T-cell (primary cell): ENCODE results near the gene CELA1. TPM values are rescaled to one million over a fixed set of nuclear protein-coding genes. Genes with fewer than 3 reads are reported as not detected.
A peak's percentile ranks its signal among the peaks of the same experiment; 100 is the strongest.
"Not testable (repeated sequence)": the region's sequence is repeated elsewhere in the genome, so short reads cannot be mapped to it uniquely, and the experiment has no call there.

Experiments used
- ATAC-seq, 4 experiments: fragments of 200-7000 bp in 3 of 4; fragments of 150-1000 bp in 1 of 4; cut with Tn5 transposase; replicated peaks in 1 of 4; 1 replicate in 3 of 4; 2 replicates in 1 of 4; pipeline ENCODE4 v1.10.0; 2021; ENCODE audit warnings: moderate library complexity in 3 of 4, mild to moderate bottlenecking in 2 of 4, moderate number of reproducible peaks in 1 of 4
- CTCF ChIA-PET, 2 donors: fragments of 300-600 bp; sonication (Branson Sonifier 250); formaldehyde crosslinking; loops; one replicate each; lab custom pipeline; 2022; ENCODE audit warnings: antibody characterized with exemption in 2 of 2; lab: Charles Lee
- POLR2A ChIA-PET, 2 donors: fragments of 300-600 bp; sonication (Branson Sonifier 250); formaldehyde crosslinking; loops; one replicate each; lab custom pipeline; 2022; ENCODE audit warnings: antibody characterized with exemption in 2 of 2; lab: Charles Lee
- DNase-seq, 35 experiments: peaks; one replicate each; pipeline versions ENCODE4 v3.0.0 to v3.0.0-alpha.2; 2013 to 2023
- H3K27ac ChIP-seq: one replicate; pipeline ENCODE4 v1.5.1; 2013; ENCODE audit warnings: low read length
- H3K27me3 ChIP-seq, 2 experiments: replicated peaks in 1 of 2; 1 replicate in 1 of 2; 2 replicates in 1 of 2; pipeline versions ENCODE4 v1.6.1 to v1.7.0; 2013; ENCODE audit warnings: low read length in 1 of 2, mixed read lengths in 1 of 2; ENCODE audit not compliant: control insufficient read depth in 2 of 2, insufficient read depth in 2 of 2; ENCODE audit errors: extremely low read depth in 1 of 2
- H3K36me3 ChIP-seq, 2 donors: 1 replicate in 1 of 2; 2 replicates in 1 of 2; pipeline versions ENCODE4 v1.6.1 to v1.7.0; 2013; ENCODE audit warnings: low read length in 1 of 2; ENCODE audit not compliant: control insufficient read depth in 2 of 2, insufficient read depth in 1 of 2; ENCODE audit errors: extremely low read depth in 1 of 2
- H3K4me1 ChIP-seq, 2 experiments: 1 replicate in 1 of 2; 2 replicates in 1 of 2; pipeline versions ENCODE4 v1.6.1 to v1.7.0; 2013; ENCODE audit warnings: low read length in 2 of 2, mixed read lengths in 1 of 2; ENCODE audit not compliant: insufficient read depth in 2 of 2, control insufficient read depth in 1 of 2; ENCODE audit errors: extremely low read depth in 1 of 2
- H3K4me3 ChIP-seq, 2 donors: 1 replicate in 1 of 2; 2 replicates in 1 of 2; pipeline versions ENCODE4 v1.5.1 to v1.7.0; 2013; ENCODE audit warnings: mild to moderate bottlenecking in 2 of 2, low read length in 1 of 2, moderate library complexity in 1 of 2; ENCODE audit not compliant: control insufficient read depth in 1 of 2; ENCODE audit errors: extremely low read depth in 1 of 2
- H3K9me3 ChIP-seq: 2 replicates; pipeline ENCODE4 v1.7.0; 2013
- H3K27ac Mint-ChIP-seq, 2 donors: one replicate each; pipeline ENCODE4 v1.8.0; 2020 to 2021; ENCODE audit warnings: mild to moderate bottlenecking in 2 of 2, mixed read lengths in 2 of 2
- H3K27me3 Mint-ChIP-seq, 2 donors: one replicate each; pipeline ENCODE4 v1.8.0; 2021 to 2022; ENCODE audit warnings: mixed read lengths in 2 of 2
- H3K36me3 Mint-ChIP-seq: one replicate; pipeline ENCODE4 v1.8.0; 2021; ENCODE audit warnings: mixed read lengths
- H3K4me1 Mint-ChIP-seq, 3 donors: one replicate each; pipeline ENCODE4 v1.8.0; 2020 to 2022; ENCODE audit warnings: mixed read lengths in 3 of 3, mild to moderate bottlenecking in 1 of 3
- H3K4me3 Mint-ChIP-seq, 3 donors: one replicate each; pipeline ENCODE4 v1.8.0; 2020 to 2022; ENCODE audit warnings: mild to moderate bottlenecking in 3 of 3, mixed read lengths in 3 of 3, moderate library complexity in 3 of 3
- H3K9me3 Mint-ChIP-seq, 3 donors: one replicate each; pipeline ENCODE4 v1.8.0; 2020 to 2022; ENCODE audit warnings: mixed read lengths in 3 of 3
- WGBS: methylation state at CpG from one replicate; pipeline ENCODE4 v1.1.5; 2013; ENCODE audit warnings: missing lambda C conversion rate; ENCODE audit not compliant: insufficient coverage; 5-methylcytosine and 5-hydroxymethylcytosine counted together
- total RNA-seq, 35 experiments: library from RNA in 6 of 35; stranded (reverse) in 6 of 35; fragments of 120-200 nt in 1 of 35; gene quantifications; one replicate each; pipeline versions ENCODE4 v1.2.1 to v1.2.4 and lab custom pipeline; 2013 to 2026

The CELA1 gene
- total RNA-seq, 5 donors from 2014 or later (not counting 1 experiment from before 2014, with no cell fraction given), result 0.47 to 3.5 (median 0.88) TPM

DNA sequence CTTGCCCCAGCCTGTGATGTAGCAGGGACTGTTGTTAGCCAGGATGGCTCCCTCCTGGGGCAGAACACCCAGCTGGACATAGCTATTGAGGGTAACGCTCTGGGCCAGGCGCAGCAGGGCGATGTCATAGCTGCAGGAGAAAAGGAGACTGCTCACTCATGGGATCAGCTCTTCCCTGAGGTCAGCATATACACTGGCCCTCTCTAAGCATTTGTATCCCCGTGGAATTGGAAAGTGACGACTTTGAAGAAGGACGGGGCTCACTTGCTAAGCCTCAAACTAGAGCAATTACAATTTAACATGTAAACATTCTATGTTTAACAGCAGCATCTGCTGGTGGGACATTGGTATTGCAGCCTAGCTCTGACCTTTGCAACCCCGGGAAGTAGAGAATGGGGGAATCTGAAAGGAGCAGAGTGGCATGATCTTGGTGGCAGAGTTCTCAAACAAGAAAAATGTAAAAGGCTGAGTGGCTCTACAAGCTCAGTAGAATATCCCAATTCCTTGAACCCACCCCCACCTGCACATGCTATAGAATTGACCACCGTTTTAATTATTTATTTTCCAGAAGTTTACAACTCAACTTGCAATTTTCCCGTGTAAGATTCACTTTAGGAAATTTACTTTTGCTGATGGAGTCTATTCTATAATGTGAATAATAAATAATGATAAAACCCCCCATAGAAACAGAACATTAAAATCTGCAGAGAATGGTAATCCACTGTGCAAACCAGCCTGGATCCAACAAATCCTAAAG lies 5.0 kb downstream of the CELA1 start:
- DNase-seq, result peak; percentile 33 to 86 (median 63)

DNA sequence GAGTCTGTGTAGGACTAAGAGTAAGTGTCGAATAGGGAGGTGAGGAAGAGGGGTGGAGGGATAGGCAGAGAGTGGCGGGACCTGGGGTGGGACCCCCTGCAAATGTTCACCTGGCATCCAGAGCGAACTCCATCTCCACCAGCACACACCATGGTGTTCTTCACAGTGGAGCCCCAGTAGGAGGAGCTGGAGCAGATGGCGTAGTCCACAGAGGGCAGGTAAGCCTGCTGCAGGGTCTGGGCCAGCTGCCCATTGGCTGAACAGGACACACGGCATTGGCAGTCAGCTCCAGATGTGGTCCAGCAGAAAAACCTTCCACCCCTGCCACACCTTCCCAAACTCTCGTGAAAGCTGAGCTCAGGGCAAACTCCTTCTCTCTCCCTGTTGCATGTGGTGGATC lies 6.7 kb downstream of the CELA1 start:
- no peak for DNase-seq

More for the DNA sequence above, 5.0 kb downstream of the CELA1 start:
- Histone ChIP-seq H3K36me3 (no peaks in the 10 kb centered on the region), H3K4me1 (peaks cover 3 to 15% of the 10 kb centered on the region in 2 experiments), H3K27ac (peak overlapping the region; percentile 33), H3K27me3 (peaks cover 0 to 5% of the 10 kb centered on the region in 2 experiments), H3K4me3 (no peak overlapping the region), H3K9me3 (no peaks in the 10 kb centered on the region)
- POLR2A ChIA-PET, result interaction anchor here (0.5 to 1.1 kb wide), 6 partner anchors 10 to 1668 kb away, joined by 3 to 6 read pairs (median 4); partner anchors contain the start of gene CSRNP2 (in 1 of the 2)
- Mint-ChIP-seq H3K4me3 (peak overlapping the region in 2 of 3 donors; percentile 49 to 67), H3K9me3 (no peaks in the 10 kb centered on the region), H3K27ac (peak overlapping the region; percentile 68 to 85), H3K36me3 (no peaks in the 10 kb centered on the region), H3K27me3 (no peaks in the 10 kb centered on the region), H3K4me1 (peaks cover 7 to 28% (median 8%) of the 10 kb centered on the region in 3 donors)
- CTCF ChIA-PET, result interaction anchor here (0.5 to 3.8 kb wide), 44 partner anchors 8 to 630 kb away, joined by 3 to 30 read pairs (median 4); partner anchors contain the start of genes BIN2 (in 1 of the 2), LETMD1 (in 1 of the 2), POU6F1 (in 1 of the 2) and SMAGP (in 1 of the 2)
- ATAC-seq, result peak; percentile 87 to 95 (median 89)
- WGBS, result 92% methylated on average over 3 of the region's 9 CpGs

GRCh38 chr12:51337336-51337735 lies 9.1 kb downstream of the CELA1 start:
- H3K36me3 Mint-ChIP-seq, result not testable (repeated sequence)

More for the DNA sequence above, 6.7 kb downstream of the CELA1 start:
- WGBS, result 82% methylated on average over 3 of the region's 6 CpGs
- no peak for ATAC-seq
- no peaks in the 10 kb centered on the region for H3K36me3 ChIP-seq
- ChIA-PET POLR2A (interaction anchor here in 1 of 2 donors (0.7 kb wide), 1 partner anchor 80 kb away, joined by 3 read pairs; no protein-coding TSS in a partner anchor), CTCF (interaction anchor here (0.7 to 3.8 kb wide), 4 partner anchors 10 to 77 kb away, joined by 3 to 30 read pairs (median 12); partner anchors contain the start of gene SMAGP (in 1 of the 2))
- no peaks in the 10 kb centered on the region for H3K9me3 Mint-ChIP-seq
- H3K4me1 Mint-ChIP-seq, result peaks cover 7 to 43% (median 9%) of the 10 kb centered on the region in 3 donors
- H3K4me3 ChIP-seq, result no peak overlapping the region
- no peaks in the 10 kb centered on the region for H3K9me3 ChIP-seq
- no peak overlapping the region for H3K27ac Mint-ChIP-seq
- no peaks in the 10 kb centered on the region for H3K27me3 Mint-ChIP-seq
- H3K4me1 ChIP-seq, result peaks cover 3 to 15% of the 10 kb centered on the region in 2 experiments
- H3K36me3 Mint-ChIP-seq, result no peaks in the 10 kb centered on the region
- no peak overlapping the region for H3K4me3 Mint-ChIP-seq
- H3K27me3 ChIP-seq, result peaks cover 0 to 5% of the 10 kb centered on the region in 2 experiments
- H3K27ac ChIP-seq, result no peak overlapping the region

DNA sequence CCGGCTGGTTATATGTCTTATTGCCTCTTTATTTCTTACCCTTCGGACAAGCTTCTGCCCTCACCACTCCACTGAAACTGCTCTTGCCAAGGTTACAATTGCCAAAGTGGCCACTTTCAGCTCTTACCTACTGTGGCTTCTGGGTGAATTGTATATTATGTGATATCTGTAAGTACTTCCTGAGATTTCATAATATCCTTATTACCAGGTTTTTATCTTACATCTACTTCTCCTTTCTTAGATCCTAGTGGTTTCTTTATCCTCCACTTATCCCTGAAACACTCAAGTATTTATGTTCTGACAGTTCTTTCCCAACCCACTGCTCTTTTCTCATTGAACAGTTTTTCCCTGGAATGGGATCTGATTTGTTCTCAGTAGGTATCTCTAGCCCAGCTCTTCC lies 10.5 kb downstream of the CELA1 start:
- Mint-ChIP-seq H3K4me1 (peaks cover 9 to 54% (median 14%) of the 10 kb centered on the region in 3 donors), H3K27me3 (no peaks in the 10 kb centered on the region), H3K36me3 (no peaks in the 10 kb centered on the region), H3K27ac (peak overlapping the region in 1 of 2 donors; percentile 17), H3K4me3 (no peak overlapping the region), H3K9me3 (no peaks in the 10 kb centered on the region)
- ChIA-PET CTCF (interaction anchor here in 1 of 2 donors (0.5 kb wide), 1 partner anchor 20 kb away, joined by 3 read pairs; no protein-coding TSS in a partner anchor), POLR2A (no interaction called here)
- H3K4me1 ChIP-seq, result peaks cover 2 to 9% of the 10 kb centered on the region in 2 experiments
- peaks cover 0 to 5% of the 10 kb centered on the region in 2 experiments for H3K27me3 ChIP-seq
- no peak overlapping the region for H3K4me3 ChIP-seq
- H3K9me3 ChIP-seq, result no peaks in the 10 kb centered on the region
- H3K27ac ChIP-seq, result no peak overlapping the region
- no peaks in the 10 kb centered on the region for H3K36me3 ChIP-seq
- ATAC-seq, result no peak
- 80% methylated on average over 1 of the region's 2 CpGs for WGBS
- DNase-seq, result no peak

More at GRCh38 chr12:51337336-51337735, 9.1 kb downstream of the CELA1 start:
- H3K4me3 Mint-ChIP-seq, DNase-seq, H3K27ac Mint-ChIP-seq, ATAC-seq, H3K36me3 ChIP-seq, H3K4me3 ChIP-seq, POLR2A ChIA-PET, H3K27me3 ChIP-seq, H3K27me3 Mint-ChIP-seq, H3K27ac ChIP-seq, H3K9me3 Mint-ChIP-seq, H3K9me3 ChIP-seq: not testable (repeated sequence)
- H3K4me1 Mint-ChIP-seq, result peaks cover 12 to 55% (median 16%) of the 10 kb centered on the region in 3 donors
- peaks cover 3 to 15% of the 10 kb centered on the region in 2 experiments for H3K4me1 ChIP-seq
- CTCF ChIA-PET, result interaction anchor here in 1 of 2 donors (0.7 to 1.0 kb wide), 2 partner anchors 14 to 1076 kb away, joined by 3 read pairs; no protein-coding TSS in a partner anchor

GRCh38 chr12:51334764-51335163 lies 11.7 kb downstream of the CELA1 start:
- H3K4me1 Mint-ChIP-seq, result peaks cover 17 to 57% (median 23%) of the 10 kb centered on the region in 3 donors
- no peaks in the 10 kb centered on the region for H3K36me3 Mint-ChIP-seq
- Histone ChIP-seq H3K36me3 (no peaks in the 10 kb centered on the region), H3K4me1 (peaks cover 10 to 11% of the 10 kb centered on the region in 2 experiments), H3K27me3 (peaks cover 0 to 2% of the 10 kb centered on the region in 2 experiments), H3K4me3 (no peak overlapping the region), H3K9me3 (no peaks in the 10 kb centered on the region), H3K27ac (no peak overlapping the region)
- H3K27me3 Mint-ChIP-seq, result no peaks in the 10 kb centered on the region
- ChIA-PET CTCF (no interaction called here), POLR2A (interaction anchor here (0.6 to 0.7 kb wide), 2 partner anchors 152 to 1123 kb away, joined by 4 to 5 read pairs; no protein-coding TSS in a partner anchor)
- H3K27ac Mint-ChIP-seq, result peak overlapping the region in 1 of 2 donors; percentile 17
- ATAC-seq (no peak), DNase-seq (no peak)
- no peaks in the 10 kb centered on the region for H3K9me3 Mint-ChIP-seq
- 85% methylated on average over 4 of the region's 4 CpGs for WGBS
- no peak overlapping the region for H3K4me3 Mint-ChIP-seq

DNA sequence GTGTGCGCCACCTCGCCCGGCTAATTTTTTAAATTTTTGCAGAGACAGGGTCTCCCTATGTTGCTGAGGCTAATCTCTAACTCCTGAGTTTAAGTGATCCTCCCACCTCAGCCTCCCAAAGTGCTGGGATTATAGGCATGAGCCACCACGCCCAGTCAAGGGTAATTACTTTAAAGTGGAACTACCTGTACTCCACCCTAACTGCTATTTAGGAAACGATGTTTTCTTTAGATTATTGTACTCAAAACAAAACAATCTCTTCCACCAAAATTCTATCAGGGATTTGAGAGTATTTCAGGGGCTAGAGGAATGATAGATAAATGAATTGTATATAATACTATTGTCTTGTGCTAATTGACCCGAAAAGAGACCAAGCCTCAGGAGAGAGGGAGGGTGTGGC lies 12.9 kb downstream of the CELA1 start:
- Mint-ChIP-seq H3K4me1 (peaks cover 29 to 64% (median 35%) of the 10 kb centered on the region in 3 donors), H3K27ac (peak overlapping the region; percentile 55 to 70), H3K27me3 (no peaks in the 10 kb centered on the region), H3K9me3 (no peaks in the 10 kb centered on the region), H3K4me3 (no peak overlapping the region), H3K36me3 (no peaks in the 10 kb centered on the region)
- peaks cover 21 to 23% of the 10 kb centered on the region in 2 experiments for H3K4me1 ChIP-seq
- WGBS, result 97% methylated on average over 3 of the region's 6 CpGs
- ChIA-PET CTCF (no interaction called here), POLR2A (interaction anchor here in 1 of 2 donors (0.6 to 0.9 kb wide), 2 partner anchors 17 to 29 kb away, joined by 3 read pairs; no protein-coding TSS in a partner anchor)
- no peaks in the 10 kb centered on the region for H3K9me3 ChIP-seq
- H3K36me3 ChIP-seq, result no peaks in the 10 kb centered on the region
- H3K27ac ChIP-seq, result no peak overlapping the region
- no peak for ATAC-seq
- no peaks in the 10 kb centered on the region for H3K27me3 ChIP-seq
- H3K4me3 ChIP-seq, result no peak overlapping the region
- no peak for DNase-seq
